ENCODE data around the gene GINS1. TPM values are rescaled to one million over a fixed set of nuclear protein-coding genes. Genes with fewer than 3 reads are reported as not detected.

The GINS1 gene
- total and polyA plus RNA-seq, 2 of the 13 experiments (the other 11 are each of a cell fraction or from before 2014, with no cell fraction given) = 14.6 to 59.9 TPM

- TF ChIP-seq ZNF605 (CRISPR knock-in tag; IDR thresholded peaks at IDR 0.05) = no peak
- TF ChIP-seq ZNF432 (CRISPR knock-in tag; IDR thresholded peaks at IDR 0.05; ENCODE audit: borderline replicate concordance) = no peak
- TF ChIP-seq THAP8 (CRISPR knock-in tag; IDR thresholded peaks at IDR 0.05; ENCODE audit: borderline replicate concordance) = no peak
- no peak for TF ChIP-seq SNAPC5 (CRISPR knock-in tag; IDR thresholded peaks at IDR 0.05; ENCODE audit: borderline replicate concordance)
- no peak for TF ChIP-seq ZNF264 (CRISPR knock-in tag; IDR thresholded peaks at IDR 0.05)
- 0 out of 2 replicates have a peak, but pooled peaks have one; percentile 52 for TF ChIP-seq GLI4 (CRISPR knock-in tag; IDR thresholded peaks at IDR 0.05; ENCODE audit: borderline replicate concordance)
- no peak for TF ChIP-seq ZNF30 (CRISPR knock-in tag; IDR thresholded peaks at IDR 0.05)
- TF ChIP-seq ZNF503 (CRISPR knock-in tag; IDR thresholded peaks at IDR 0.05) = peak; percentile 99
- no peak; the same call in 1 of the 2 replicates for TF ChIP-seq ZNF639 (CRISPR knock-in tag; conservative IDR thresholded peaks at IDR 0.05)
- no peak for TF ChIP-seq PRMT3 (CRISPR knock-in tag; IDR thresholded peaks at IDR 0.05; ENCODE audit: borderline replicate concordance, low read depth)
- TF ChIP-seq POLR2AphosphoS2 (IDR thresholded peaks at IDR 0.05; ENCODE audit: low read depth, low read length) = no peak
- TF ChIP-seq ZNF841 (CRISPR knock-in tag; IDR thresholded peaks at IDR 0.05; ENCODE audit: borderline replicate concordance) = 0 out of 2 replicates have a peak, but pooled peaks have one; percentile 69
- TF ChIP-seq MIXL1 (CRISPR knock-in tag; IDR thresholded peaks at IDR 0.05) = peak; percentile 95
- TF ChIP-seq HHEX (CRISPR knock-in tag; IDR thresholded peaks at IDR 0.05) = peak; percentile 99
- no peak for TF ChIP-seq KMT2B (CRISPR knock-in tag; IDR thresholded peaks at IDR 0.05)
- no peak; the same call in 1 of the 2 replicates for TF ChIP-seq HMGXB3 (CRISPR knock-in tag; IDR thresholded peaks at IDR 0.05; ENCODE audit: borderline replicate concordance)
- no peak for TF ChIP-seq ZBTB4 (CRISPR knock-in tag; IDR thresholded peaks at IDR 0.05; ENCODE audit: borderline replicate concordance)
Observed at GRCh38 chr20:25378189-25378883, 29.1 kb upstream of the GINS1 start (continued).

All from HepG2 (cell line).